HUES48 (cell line): ENCODE measurements around the gene ITGB3.

Experiments
- H3K27ac ChIP-seq: one replicate; pipeline ENCODE4 v1.7.0; 2013; ENCODE audit warnings: low read depth, low read length, inconsistent platforms
- H3K27me3 ChIP-seq: 2 replicates; pipeline ENCODE4 v1.6.1; 2013; ENCODE audit warnings: mild to moderate bottlenecking, low read length; ENCODE audit not compliant: control insufficient read depth, insufficient read depth
- H3K36me3 ChIP-seq: 2 replicates; pipeline ENCODE4 v1.6.1; 2013; ENCODE audit warnings: low read length; ENCODE audit not compliant: control insufficient read depth, insufficient read depth
- H3K4me1 ChIP-seq: 2 replicates; pipeline ENCODE4 v1.6.1; 2013; ENCODE audit warnings: mild to moderate bottlenecking, low read length; ENCODE audit not compliant: control insufficient read depth, insufficient read depth
- H3K4me3 ChIP-seq: 2 replicates; pipeline ENCODE4 v1.5.1; 2013; ENCODE audit warnings: mild to moderate bottlenecking, low read depth, low read length
- H3K9ac ChIP-seq: 2 replicates; pipeline ENCODE4 v1.6.1; 2013; ENCODE audit warnings: mild to moderate bottlenecking, low read depth, low read length, moderate library complexity
- H3K9me3 ChIP-seq: 2 replicates; pipeline ENCODE4 v1.6.1; 2013; ENCODE audit warnings: low read length; ENCODE audit not compliant: control insufficient read depth, insufficient read depth

The ITGB3 gene

DNA sequence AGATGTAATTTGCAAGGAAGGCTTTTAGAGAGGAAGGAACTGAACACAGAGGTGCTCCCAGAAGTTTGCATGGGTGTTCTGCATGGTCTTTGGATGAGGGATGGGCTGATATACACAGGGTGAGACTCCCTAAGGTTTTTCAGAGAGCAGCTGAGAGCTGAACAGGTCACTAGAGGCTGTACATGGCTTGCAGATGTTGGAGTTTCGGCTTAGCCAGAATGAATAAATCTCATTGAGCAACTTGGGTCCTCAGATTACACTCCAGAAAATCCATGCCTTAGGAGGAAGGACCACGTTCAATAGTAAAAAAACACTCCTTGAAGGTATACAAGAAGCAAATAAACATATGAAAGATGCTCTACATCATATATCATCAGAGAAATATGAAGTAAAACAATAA is 7.5 kb upstream of the ITGB3 start:
- H3K27me3 ChIP-seq = no peaks in the 10 kb centered on the region
- H3K9ac ChIP-seq = no peak overlapping the region
- no peak overlapping the region for H3K4me3 ChIP-seq
- H3K4me1 ChIP-seq = peaks cover 4% of the 10 kb centered on the region
- H3K36me3 ChIP-seq = no peaks in the 10 kb centered on the region
- H3K9me3 ChIP-seq = no peaks in the 10 kb centered on the region
- no peak overlapping the region for H3K27ac ChIP-seq

DNA sequence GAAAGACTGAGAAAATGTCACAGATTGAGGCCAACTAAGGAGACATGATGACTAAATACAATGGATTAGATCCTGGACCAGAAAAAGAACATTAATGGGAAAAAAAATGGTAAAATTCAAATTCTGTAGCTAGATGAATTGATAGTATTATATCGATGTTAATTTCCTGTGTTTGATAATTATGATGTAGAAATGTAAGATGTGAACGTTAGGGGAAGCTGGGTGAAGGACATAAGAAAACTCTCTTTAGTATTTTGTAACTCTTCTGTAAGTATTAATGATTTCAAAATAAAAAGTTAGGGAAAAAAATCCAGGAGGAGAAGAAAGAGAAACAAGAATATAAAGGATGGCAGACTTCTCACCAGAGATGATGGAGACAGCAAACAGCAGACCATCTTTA is 2.8 kb upstream of the ITGB3 start:
- Histone ChIP-seq H3K9ac (no peak overlapping the region), H3K36me3 (no peaks in the 10 kb centered on the region), H3K9me3 (no peaks in the 10 kb centered on the region), H3K27me3 (peaks cover 39% of the 10 kb centered on the region), H3K4me3 (no peak overlapping the region), H3K27ac (no peak overlapping the region), H3K4me1 (peaks cover 15% of the 10 kb centered on the region)

DNA sequence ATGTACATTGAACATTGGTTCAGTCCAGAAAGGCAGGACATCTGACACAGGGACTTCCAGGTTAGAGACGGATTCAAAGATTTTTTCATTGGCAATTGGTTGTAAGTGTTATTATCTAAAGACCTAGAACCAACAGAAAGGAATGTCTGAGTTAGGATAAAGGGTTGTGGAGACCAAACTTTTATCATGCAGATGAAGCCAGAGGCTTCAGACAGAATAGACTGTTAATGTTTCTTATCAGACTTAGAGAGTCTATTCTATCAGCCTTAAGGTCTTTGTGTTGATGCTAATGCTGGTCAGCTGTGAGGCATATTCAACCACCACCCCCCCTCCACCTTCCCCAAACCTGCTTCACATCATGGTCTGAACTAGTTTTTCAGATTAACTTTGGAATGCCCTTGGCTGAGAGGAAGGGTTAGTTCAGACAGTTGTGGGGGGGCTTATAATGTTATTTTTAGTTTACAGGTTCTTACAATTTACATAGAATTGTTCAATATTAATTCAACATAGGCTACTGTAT is 2.1 kb upstream of the ITGB3 start:
- Histone ChIP-seq H3K4me3 (0 out of 2 replicates have a peak overlapping the region, but pooled peaks have one; percentile 18), H3K27ac (no peak overlapping the region), H3K36me3 (no peaks in the 10 kb centered on the region), H3K4me1 (peaks cover 15% of the 10 kb centered on the region), H3K9ac (no peak overlapping the region), H3K27me3 (peaks cover 44% of the 10 kb centered on the region), H3K9me3 (no peaks in the 10 kb centered on the region)

- Histone ChIP-seq H3K4me1 (peaks cover 15% of the 10 kb centered on the region), H3K9me3 (no peaks in the 10 kb centered on the region), H3K4me3 (no peak overlapping the region), H3K27ac (no peak overlapping the region), H3K9ac (no peak overlapping the region), H3K36me3 (no peaks in the 10 kb centered on the region), H3K27me3 (peaks cover 51% of the 10 kb centered on the region)
Observed at GRCh38 chr17:47252209-47252608, 1.4 kb upstream of the ITGB3 start.

- Histone ChIP-seq H3K9ac (no peak overlapping the region), H3K9me3 (no peaks in the 10 kb centered on the region), H3K4me1 (peaks cover 17% of the 10 kb centered on the region), H3K27me3 (peaks cover 56% of the 10 kb centered on the region), H3K36me3 (no peaks in the 10 kb centered on the region), H3K27ac (no peak overlapping the region), H3K4me3 (peak overlapping the region; percentile 65; the same call in 1 of the 2 replicates)
Observed at GRCh38 chr17:47252766-47253512, 688 bp upstream of the ITGB3 start.

DNA sequence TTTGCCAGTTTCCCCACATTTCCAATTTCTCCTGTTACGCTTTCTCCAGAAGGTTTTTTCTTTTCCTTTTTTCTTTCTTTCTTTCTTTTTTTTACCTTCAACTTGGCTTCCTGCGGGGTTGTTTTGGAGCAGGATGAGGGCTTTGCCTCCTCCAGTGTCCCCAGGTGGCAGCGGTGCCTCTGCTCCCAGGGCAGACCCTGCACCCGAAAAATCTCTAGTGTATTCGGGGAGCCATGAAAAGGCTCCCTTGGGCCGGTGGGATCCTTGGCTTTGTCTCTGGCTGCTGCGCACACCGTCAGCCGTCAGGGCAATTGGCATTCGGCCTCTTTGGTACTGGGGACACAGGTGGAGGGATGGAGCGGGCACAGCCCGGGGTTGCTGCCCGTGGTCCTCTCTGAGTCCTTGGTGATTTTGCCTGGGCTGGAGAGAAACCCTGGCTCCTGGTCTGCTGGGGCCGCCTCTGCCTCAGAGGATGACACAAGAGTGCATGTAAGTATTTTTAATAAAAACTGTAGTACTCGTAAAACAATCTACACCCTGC is 846 bp downstream of the ITGB3 start:
- Histone ChIP-seq H3K4me1 (peaks cover 19% of the 10 kb centered on the region), H3K27me3 (peaks cover 58% of the 10 kb centered on the region), H3K27ac (no peak overlapping the region)

DNA sequence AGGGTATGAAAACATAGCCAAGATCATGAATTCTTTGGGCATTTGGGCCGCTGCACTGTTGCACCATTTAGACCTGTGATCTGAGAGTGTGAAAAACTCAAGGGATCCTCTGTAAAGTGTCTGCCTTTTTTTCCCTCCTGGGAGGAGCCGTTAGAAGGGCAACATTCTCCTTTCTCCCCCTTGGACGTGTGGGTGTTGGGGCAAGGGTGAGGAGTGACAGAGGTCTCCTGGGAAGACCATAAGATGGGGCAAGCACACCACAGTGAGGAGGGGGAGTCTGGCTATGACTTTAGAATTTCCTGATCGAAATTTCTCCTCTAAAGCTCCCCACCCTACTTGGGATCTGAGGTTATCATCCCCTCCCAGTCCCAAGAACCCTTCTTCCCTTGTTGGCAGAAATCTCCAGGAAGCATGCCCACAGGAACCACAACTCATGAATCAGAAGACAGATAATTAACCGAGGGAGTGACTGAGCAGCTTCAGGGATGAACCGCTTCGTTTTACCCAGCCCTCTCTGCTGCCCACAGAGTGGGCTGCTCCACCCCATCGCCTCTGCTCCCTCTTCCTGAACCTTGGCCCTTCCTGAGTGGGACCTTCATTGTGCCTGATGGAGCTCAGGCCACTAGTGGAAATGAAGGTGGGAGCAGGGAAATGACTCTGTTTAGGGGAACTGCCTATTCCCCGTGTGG is 4.2 kb downstream of the ITGB3 start:
- Histone ChIP-seq H3K9ac (no peak overlapping the region), H3K36me3 (no peaks in the 10 kb centered on the region), H3K4me1 (peaks cover 8% of the 10 kb centered on the region), H3K4me3 (no peak overlapping the region), H3K27me3 (peaks cover 50% of the 10 kb centered on the region), H3K9me3 (no peaks in the 10 kb centered on the region), H3K27ac (no peak overlapping the region)

More for the DNA sequence above, 846 bp downstream of the ITGB3 start:
- Histone ChIP-seq H3K4me3 (peak overlapping the region; percentile 65), H3K36me3 (no peaks in the 10 kb centered on the region), H3K9me3 (no peaks in the 10 kb centered on the region), H3K9ac (no peak overlapping the region)

DNA sequence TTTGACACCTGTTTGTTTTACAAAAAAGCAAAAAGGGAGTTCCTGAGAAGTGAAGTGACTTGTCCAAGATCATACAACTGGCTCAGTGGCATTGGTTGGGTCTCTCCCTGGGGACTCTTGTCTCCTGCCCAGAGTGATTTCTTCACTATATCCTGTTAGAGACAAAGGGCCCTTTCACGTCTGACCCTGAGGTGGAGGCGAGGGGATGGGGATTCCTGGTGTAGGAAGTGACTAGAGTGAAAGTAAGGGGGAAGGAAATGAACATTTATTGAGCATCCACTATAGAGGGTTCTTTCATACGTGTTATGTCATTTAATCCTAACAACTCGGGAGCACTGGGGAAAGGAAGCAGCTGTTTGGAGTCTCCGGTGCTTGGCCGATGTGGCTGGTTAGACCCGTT is 9.0 kb downstream of the ITGB3 start:
- H3K9ac ChIP-seq = no peak overlapping the region
- no peak overlapping the region for H3K27ac ChIP-seq
- peaks cover 5% of the 10 kb centered on the region; the same call in 1 of the 2 replicates for H3K27me3 ChIP-seq
- no peak overlapping the region for H3K4me3 ChIP-seq
- no peaks in the 10 kb centered on the region for H3K9me3 ChIP-seq
- H3K36me3 ChIP-seq = no peaks in the 10 kb centered on the region
- peaks cover 8% of the 10 kb centered on the region for H3K4me1 ChIP-seq

GRCh38 chr17:47264166-47264565 is 10.5 kb downstream of the ITGB3 start:
- Histone ChIP-seq H3K9ac (no peak overlapping the region), H3K27ac (no peak overlapping the region), H3K27me3 (no peaks in the 10 kb centered on the region), H3K36me3 (no peaks in the 10 kb centered on the region), H3K4me1 (peaks cover 3% of the 10 kb centered on the region; the same call in 1 of the 2 replicates), H3K4me3 (no peak overlapping the region), H3K9me3 (no peaks in the 10 kb centered on the region)

- no peak overlapping the region for H3K4me3 ChIP-seq
- no peaks in the 10 kb centered on the region for H3K4me1 ChIP-seq
- no peaks in the 10 kb centered on the region for H3K27me3 ChIP-seq
- H3K36me3 ChIP-seq = no peaks in the 10 kb centered on the region
- no peaks in the 10 kb centered on the region for H3K9me3 ChIP-seq
- no peak overlapping the region for H3K27ac ChIP-seq
- H3K9ac ChIP-seq = no peak overlapping the region
Observed at GRCh38 chr17:47265983-47266541, 12.4 kb downstream of the ITGB3 start.
